Measurements from ENCODE around the gene DRC1. TPM values are rescaled to one million over a fixed set of nuclear protein-coding genes. Genes with fewer than 3 reads are reported as not detected.
"Not testable (repeated sequence)": the region's sequence is repeated elsewhere in the genome, so short reads cannot be mapped to it uniquely, and the experiment has no call there.

DRC1 gene
- not detected for polyA plus RNA-seq (2012; ENCODE audit: low read depth, missing spikeins)

DNA sequence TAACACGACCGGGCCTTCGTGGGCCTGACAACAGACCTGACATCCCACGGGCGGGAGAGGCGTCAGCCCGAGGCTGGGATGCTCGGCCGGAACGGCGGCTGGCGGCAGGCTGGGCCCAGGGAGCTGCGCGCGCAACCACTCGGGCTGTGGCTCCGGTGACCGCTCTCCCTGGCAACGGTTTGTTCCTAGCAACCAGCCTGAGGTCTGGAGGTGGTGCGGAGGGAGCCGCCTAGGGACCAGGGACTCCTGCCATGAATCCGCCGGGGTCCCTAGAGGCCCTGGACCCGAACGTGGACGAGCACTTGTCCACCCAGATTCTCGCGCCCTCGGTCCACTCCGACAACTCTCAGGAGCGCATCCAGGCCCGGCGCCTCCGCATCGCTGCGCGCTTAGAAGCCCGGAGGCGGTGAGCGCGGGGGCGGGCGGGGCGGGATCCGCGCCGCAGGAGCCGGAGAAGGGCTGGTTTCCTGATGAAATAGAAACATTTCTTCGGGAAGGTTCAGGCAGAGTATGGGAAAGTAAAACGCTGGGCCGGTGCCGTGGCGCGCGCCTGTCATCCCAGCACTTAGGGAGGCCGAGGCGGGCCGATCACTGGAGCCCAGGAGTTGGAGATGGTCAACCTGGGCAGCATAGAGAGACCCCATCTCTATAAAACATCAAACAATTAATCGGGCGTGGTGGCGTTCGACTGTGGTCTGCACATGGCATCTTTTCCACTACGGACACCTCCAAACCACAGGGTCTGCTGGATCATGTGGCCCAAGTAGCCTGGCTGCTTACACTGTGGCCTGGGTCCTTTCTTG lies at the start of gene DRC1:
Gene DRC1, plus strand, starts transcription at position 182 of the 803 bp plus-strand sequence. Its CDS starts 70 bp downstream, at position 252.
- no peak for DNase-seq (ENCODE audit: insufficient read length, low spot score)
- TF ChIP-seq PAX5 (IDR thresholded peaks at IDR 0.05; ENCODE audit: insufficient read depth, low read length, severe bottlenecking) (no peak), SPI1 (IDR thresholded peaks at IDR 0.05; ENCODE audit: low read depth, low read length) (no peak), TAF1 (IDR thresholded peaks at IDR 0.05; ENCODE audit: low read depth, low read length) (no peak)
- no peak for FAIRE-seq

- TF ChIP-seq POU2F2 (IDR thresholded peaks at IDR 0.05; ENCODE audit: low read depth, low read length): no peak
- TF ChIP-seq POLR2A (IDR thresholded peaks at IDR 0.05; ENCODE audit: low read depth, low read length): no peak
- TF ChIP-seq PAX5 (IDR thresholded peaks at IDR 0.05; ENCODE audit: insufficient read depth, low read length, severe bottlenecking): no peak
- TF ChIP-seq TAF1 (IDR thresholded peaks at IDR 0.05; ENCODE audit: low read depth, low read length): no peak
- TF ChIP-seq SPI1 (IDR thresholded peaks at IDR 0.05; ENCODE audit: low read depth, low read length): no peak
- no peak for TF ChIP-seq POLR2AphosphoS5 (IDR thresholded peaks at IDR 0.05; ENCODE audit: low read depth, low read length)
- DNase-seq (ENCODE audit: insufficient read length, low spot score) (no peak), FAIRE-seq (no peak)
Observed at GRCh38 chr2:26352892-26353291, 48.8 kb upstream of the DRC1 start.

DNA sequence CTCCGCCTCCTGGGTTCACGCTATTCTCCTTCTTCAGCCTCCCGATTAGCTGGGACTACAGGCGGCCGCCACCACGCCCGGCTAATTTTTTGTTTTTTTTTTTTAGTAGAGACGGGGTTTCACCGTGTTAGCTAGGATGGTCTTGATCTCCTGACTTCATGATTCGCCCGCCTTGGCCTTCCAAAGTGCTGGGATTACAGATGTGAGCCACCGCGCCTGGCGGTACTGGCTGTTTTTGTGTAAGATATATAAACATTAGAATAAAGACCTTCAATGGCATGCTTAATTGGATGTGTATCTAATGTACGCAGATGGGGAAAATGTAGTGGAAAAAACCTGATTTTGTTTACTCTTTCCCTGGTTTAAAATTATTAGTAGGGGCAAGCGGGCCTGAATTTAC lies 47.3 kb upstream of the DRC1 start:
- FAIRE-seq; DNase-seq (ENCODE audit: insufficient read length, low spot score): not testable (repeated sequence)

DNA sequence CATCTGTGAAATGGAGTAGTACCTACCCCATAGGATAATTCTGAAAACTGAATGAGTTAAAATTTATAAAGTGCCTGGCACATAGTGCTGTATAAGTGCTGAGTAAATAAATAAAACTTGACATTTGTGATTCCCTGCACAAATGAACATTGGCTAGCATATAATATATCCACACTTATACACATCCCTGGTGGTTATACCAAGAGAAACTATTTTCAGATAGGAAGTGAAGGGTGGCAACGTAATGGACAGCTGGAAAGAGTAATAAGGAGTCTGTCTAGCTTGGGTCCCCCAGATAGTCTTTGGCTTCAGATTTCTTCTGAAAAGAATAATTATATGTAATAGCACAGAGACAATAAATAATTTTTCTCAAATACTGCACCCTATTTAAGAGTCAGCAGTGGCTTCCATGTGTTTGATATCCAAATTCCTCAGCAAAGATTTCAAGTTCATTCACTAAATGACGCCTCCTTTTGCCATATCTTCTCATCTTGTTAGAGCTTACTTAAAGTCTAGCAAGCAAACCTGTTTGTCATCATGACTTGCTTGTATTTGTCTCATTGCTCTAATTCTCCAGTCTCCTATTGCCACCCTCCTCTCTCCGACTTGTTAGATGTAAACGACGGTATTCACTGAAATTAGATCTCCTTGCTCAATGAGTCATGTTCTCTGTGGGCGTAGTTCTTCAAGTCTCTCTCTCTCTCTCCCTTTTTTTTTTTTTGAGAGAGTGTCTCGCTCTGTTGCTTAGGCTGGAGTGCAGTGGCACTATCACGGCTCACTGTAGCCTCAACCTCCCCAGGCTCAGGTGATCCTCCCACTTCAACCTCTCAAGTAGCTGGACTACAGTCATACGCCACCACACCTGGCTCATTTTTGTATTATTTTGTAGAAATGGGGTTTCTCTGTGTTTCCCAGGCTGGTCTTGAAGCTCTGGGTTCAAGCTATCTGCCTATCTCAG lies 46.4 kb upstream of the DRC1 start:
- no peak for DNase-seq (ENCODE audit: insufficient read length, low spot score)

GRCh38 chr2:26356111-26356510 lies 45.6 kb upstream of the DRC1 start:
- no peak for FAIRE-seq
- TF ChIP-seq POLR2AphosphoS5 (IDR thresholded peaks at IDR 0.05; ENCODE audit: low read depth, low read length) (no peak), PAX5 (IDR thresholded peaks at IDR 0.05; ENCODE audit: insufficient read depth, low read length, severe bottlenecking) (no peak), POU2F2 (IDR thresholded peaks at IDR 0.05; ENCODE audit: low read depth, low read length) (no peak), TAF1 (IDR thresholded peaks at IDR 0.05; ENCODE audit: low read depth, low read length) (no peak), POLR2A (IDR thresholded peaks at IDR 0.05; ENCODE audit: low read depth, low read length) (no peak), SPI1 (IDR thresholded peaks at IDR 0.05; ENCODE audit: low read depth, low read length) (no peak)
- DNase-seq (ENCODE audit: insufficient read length, low spot score): no peak

More for the DNA sequence above, 46.4 kb upstream of the DRC1 start:
- TF ChIP-seq POU2F2 (IDR thresholded peaks at IDR 0.05; ENCODE audit: low read depth, low read length) (no peak), PAX5 (IDR thresholded peaks at IDR 0.05; ENCODE audit: insufficient read depth, low read length, severe bottlenecking) (no peak), POLR2AphosphoS5 (IDR thresholded peaks at IDR 0.05; ENCODE audit: low read depth, low read length) (no peak), TAF1 (IDR thresholded peaks at IDR 0.05; ENCODE audit: low read depth, low read length) (no peak), POLR2A (IDR thresholded peaks at IDR 0.05; ENCODE audit: low read depth, low read length) (no peak), SPI1 (IDR thresholded peaks at IDR 0.05; ENCODE audit: low read depth, low read length) (no peak)
- FAIRE-seq: no peak

DNA sequence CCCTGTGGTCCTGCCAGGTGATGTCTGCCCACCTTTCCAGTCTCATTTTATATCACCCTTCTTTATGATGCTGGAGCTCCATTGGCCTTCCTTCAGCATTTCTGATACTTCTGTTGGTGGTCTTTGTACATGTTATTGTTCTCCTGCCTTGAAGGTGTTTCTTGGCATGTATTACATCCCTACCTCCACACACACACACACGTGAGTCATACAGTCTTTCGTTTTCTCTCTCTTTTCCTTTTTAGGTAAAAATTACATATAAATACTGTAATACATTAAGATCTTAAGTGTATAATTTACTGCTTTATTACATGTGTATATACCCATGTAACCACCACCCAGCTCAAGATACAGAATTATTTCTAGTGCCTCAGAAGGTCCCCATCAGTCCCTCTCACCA lies 44.9 kb upstream of the DRC1 start:
- DNase-seq (ENCODE audit: insufficient read length, low spot score) (no peak), FAIRE-seq (no peak)
- TF ChIP-seq TAF1 (IDR thresholded peaks at IDR 0.05; ENCODE audit: low read depth, low read length): no peak
- TF ChIP-seq POLR2A (IDR thresholded peaks at IDR 0.05; ENCODE audit: low read depth, low read length): no peak
- no peak for TF ChIP-seq PAX5 (IDR thresholded peaks at IDR 0.05; ENCODE audit: insufficient read depth, low read length, severe bottlenecking)
- TF ChIP-seq SPI1 (IDR thresholded peaks at IDR 0.05; ENCODE audit: low read depth, low read length): no peak
- no peak for TF ChIP-seq POU2F2 (IDR thresholded peaks at IDR 0.05; ENCODE audit: low read depth, low read length)
- TF ChIP-seq POLR2AphosphoS5 (IDR thresholded peaks at IDR 0.05; ENCODE audit: low read depth, low read length): no peak

GRCh38 chr2:26359886-26360473 lies 41.7 kb upstream of the DRC1 start:
- FAIRE-seq (no peak), DNase-seq (ENCODE audit: insufficient read length, low spot score) (no peak)
- no peak for TF ChIP-seq POLR2AphosphoS5 (IDR thresholded peaks at IDR 0.05; ENCODE audit: low read depth, low read length)
- TF ChIP-seq TAF1 (IDR thresholded peaks at IDR 0.05; ENCODE audit: low read depth, low read length): no peak
- TF ChIP-seq POLR2A (IDR thresholded peaks at IDR 0.05; ENCODE audit: low read depth, low read length): no peak
- TF ChIP-seq PAX5 (IDR thresholded peaks at IDR 0.05; ENCODE audit: insufficient read depth, low read length, severe bottlenecking): no peak
- no peak for TF ChIP-seq POU2F2 (IDR thresholded peaks at IDR 0.05; ENCODE audit: low read depth, low read length)
- no peak for TF ChIP-seq SPI1 (IDR thresholded peaks at IDR 0.05; ENCODE audit: low read depth, low read length)

GRCh38 chr2:26363323-26363722 lies 38.4 kb upstream of the DRC1 start:
- no peak for DNase-seq (ENCODE audit: insufficient read length, low spot score)
- TF ChIP-seq POLR2A (IDR thresholded peaks at IDR 0.05; ENCODE audit: low read depth, low read length): no peak
- peak; percentile 64 for FAIRE-seq

GRCh38 chr2:26363958-26364357 lies 37.8 kb upstream of the DRC1 start:
- DNase-seq (ENCODE audit: insufficient read length, low spot score): no peak
- FAIRE-seq: no peak
- TF ChIP-seq PAX5 (IDR thresholded peaks at IDR 0.05; ENCODE audit: insufficient read depth, low read length, severe bottlenecking) (no peak), TAF1 (IDR thresholded peaks at IDR 0.05; ENCODE audit: low read depth, low read length) (no peak), POU2F2 (IDR thresholded peaks at IDR 0.05; ENCODE audit: low read depth, low read length) (no peak), POLR2A (IDR thresholded peaks at IDR 0.05; ENCODE audit: low read depth, low read length) (no peak), POLR2AphosphoS5 (IDR thresholded peaks at IDR 0.05; ENCODE audit: low read depth, low read length) (no peak), SPI1 (IDR thresholded peaks at IDR 0.05; ENCODE audit: low read depth, low read length) (no peak)
